OCI-LY3 (cell line): ENCODE data around the gene TPK1.

Experiments used
- H2AFZ ChIP-seq: fragments of 200-600, 300-600 bp; shearing (Covaris generic); 2 replicates; pipeline ENCODE4 v1.6.0; 2014; ENCODE audit warnings: antibody characterized with exemption, low read depth, low read length
- H3K27ac ChIP-seq: fragments of 200-600, 300-600 bp; sonication (generic); 2 replicates; pipeline ENCODE4 v1.5.1; 2014; ENCODE audit warnings: mild to moderate bottlenecking, low read length, moderate library complexity, mixed read lengths
- H3K27me3 ChIP-seq: fragments of 200-600, 300-600 bp; sonication (generic); 2 replicates; pipeline ENCODE4 v1.6.1; 2014; ENCODE audit warnings: low read depth, low read length, mixed read lengths
- H3K36me3 ChIP-seq: fragments of 200-600, 300-600 bp; sonication (generic); replicated peaks from 2 replicates; pipeline ENCODE3; 2014; ENCODE audit warnings: low read depth, low read length, mixed read lengths
- H3K4me1 ChIP-seq: fragments of 300-600, 200-600 bp; sonication (generic); 2 replicates; pipeline ENCODE4 v1.6.1; 2014; ENCODE audit warnings: low read length, mixed read lengths
- H3K4me2 ChIP-seq: fragments of 200-600, 300-600 bp; sonication (generic); 2 replicates; pipeline ENCODE4 v1.6.1; 2014; ENCODE audit warnings: low read length, mixed read lengths
- H3K4me3 ChIP-seq: fragments of 300-600, 200-600 bp; sonication (generic); 2 replicates; pipeline ENCODE4 v1.5.1; 2014; ENCODE audit warnings: antibody characterized with exemption, mild to moderate bottlenecking, low read length, moderate library complexity
- H3K79me2 ChIP-seq: fragments of 300-600, 200-600 bp; shearing (Covaris generic); 2 replicates; pipeline ENCODE4 v1.6.1; 2014; ENCODE audit warnings: mild to moderate bottlenecking, low read length, mixed read lengths
- H3K9ac ChIP-seq: fragments of 300-600, 200-600 bp; shearing (Covaris generic); 2 replicates; pipeline ENCODE4 v1.6.0; 2014; ENCODE audit warnings: mild to moderate bottlenecking, low read length, moderate library complexity
- H3K9me3 ChIP-seq: fragments of 200-600, 300-600 bp; shearing (Covaris generic); 2 replicates; pipeline ENCODE4 v1.6.1; 2014; ENCODE audit warnings: low read length, mixed read lengths; ENCODE audit not compliant: insufficient read depth
- H4K20me1 ChIP-seq: fragments of 200-600, 300-600 bp; sonication (generic); 2 replicates; pipeline ENCODE4 v1.6.1; 2016; ENCODE audit warnings: low read length, mixed read lengths; ENCODE audit not compliant: insufficient read depth
- EZH2phosphoT487 ChIP-seq: fragments of 200-600 bp; shearing (Covaris generic); IDR thresholded peaks from 2 replicates; pipeline ENCODE4 v1.6.1; 2018; ENCODE audit warnings: antibody characterized with exemption, mixed run types, low read depth
- TF ChIP-seq, protein P1 (sequence below): fragments of 200-600, 300-600 bp; sonication (generic); IDR thresholded peaks from 2 replicates; pipeline ENCODE4 v1.5.1; 2014; ENCODE audit warnings: antibody characterized with exemption, low read length, low read depth

Gene TPK1

GRCh38 chr7:144503215-144503614 is 332.6 kb downstream of the TPK1 start:
- H3K36me3 ChIP-seq, result no peaks in the 10 kb centered on the region
- no peak overlapping the region for H3K4me3 ChIP-seq
- no peak overlapping the region for H2AFZ ChIP-seq
- no peaks in the 10 kb centered on the region for H3K79me2 ChIP-seq
- no peaks in the 10 kb centered on the region for H3K27me3 ChIP-seq
- TF ChIP-seq, protein P1, sequence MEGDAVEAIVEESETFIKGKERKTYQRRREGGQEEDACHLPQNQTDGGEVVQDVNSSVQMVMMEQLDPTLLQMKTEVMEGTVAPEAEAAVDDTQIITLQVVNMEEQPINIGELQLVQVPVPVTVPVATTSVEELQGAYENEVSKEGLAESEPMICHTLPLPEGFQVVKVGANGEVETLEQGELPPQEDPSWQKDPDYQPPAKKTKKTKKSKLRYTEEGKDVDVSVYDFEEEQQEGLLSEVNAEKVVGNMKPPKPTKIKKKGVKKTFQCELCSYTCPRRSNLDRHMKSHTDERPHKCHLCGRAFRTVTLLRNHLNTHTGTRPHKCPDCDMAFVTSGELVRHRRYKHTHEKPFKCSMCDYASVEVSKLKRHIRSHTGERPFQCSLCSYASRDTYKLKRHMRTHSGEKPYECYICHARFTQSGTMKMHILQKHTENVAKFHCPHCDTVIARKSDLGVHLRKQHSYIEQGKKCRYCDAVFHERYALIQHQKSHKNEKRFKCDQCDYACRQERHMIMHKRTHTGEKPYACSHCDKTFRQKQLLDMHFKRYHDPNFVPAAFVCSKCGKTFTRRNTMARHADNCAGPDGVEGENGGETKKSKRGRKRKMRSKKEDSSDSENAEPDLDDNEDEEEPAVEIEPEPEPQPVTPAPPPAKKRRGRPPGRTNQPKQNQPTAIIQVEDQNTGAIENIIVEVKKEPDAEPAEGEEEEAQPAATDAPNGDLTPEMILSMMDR, result no peak
- H3K4me1 ChIP-seq, result no peaks in the 10 kb centered on the region
- no peak overlapping the region for H3K4me2 ChIP-seq
- no peak overlapping the region for H3K9ac ChIP-seq
- H4K20me1 ChIP-seq, result no peaks in the 10 kb centered on the region
- no peaks in the 10 kb centered on the region for H3K9me3 ChIP-seq
- H3K27ac ChIP-seq, result no peak overlapping the region

DNA sequence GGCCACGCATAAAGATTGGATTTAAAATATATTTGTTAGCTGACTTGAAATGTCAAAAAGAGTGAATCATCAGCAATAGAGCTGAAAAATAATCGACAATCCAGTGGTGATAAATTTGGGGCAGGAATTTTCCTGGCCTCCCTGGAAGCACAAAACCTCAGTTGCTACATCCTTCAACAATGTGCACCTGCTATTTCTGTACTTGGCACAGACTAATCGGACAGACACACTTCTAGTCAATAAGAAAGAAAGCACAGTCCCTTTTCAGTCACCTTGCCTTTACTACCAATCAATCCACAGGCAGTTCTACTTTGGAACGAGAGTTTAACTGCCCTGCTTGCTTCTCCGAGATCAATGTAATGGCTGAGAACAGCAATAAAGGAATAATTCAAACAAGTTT is 335.6 kb downstream of the TPK1 start:
- no peaks in the 10 kb centered on the region for H3K9me3 ChIP-seq
- H3K4me3 ChIP-seq, result no peak overlapping the region
- no peak overlapping the region for H3K4me2 ChIP-seq
- no peak for TF ChIP-seq EZH2phosphoT487
- TF ChIP-seq, protein P1, result no peak
- no peaks in the 10 kb centered on the region for H4K20me1 ChIP-seq
- no peaks in the 10 kb centered on the region for H3K36me3 ChIP-seq
- H3K79me2 ChIP-seq, result no peaks in the 10 kb centered on the region
- H3K4me1 ChIP-seq, result no peaks in the 10 kb centered on the region
- H3K27ac ChIP-seq, result no peak overlapping the region
- no peaks in the 10 kb centered on the region for H3K27me3 ChIP-seq
- no peak overlapping the region for H2AFZ ChIP-seq
- no peak overlapping the region for H3K9ac ChIP-seq

GRCh38 chr7:144497282-144497681 is 338.6 kb downstream of the TPK1 start:
- Histone ChIP-seq H3K4me2 (no peak overlapping the region), H3K9me3 (no peaks in the 10 kb centered on the region), H3K36me3 (no peaks in the 10 kb centered on the region), H2AFZ (no peak overlapping the region), H3K9ac (no peak overlapping the region), H3K79me2 (no peaks in the 10 kb centered on the region), H3K4me3 (no peak overlapping the region), H3K27ac (no peak overlapping the region), H3K4me1 (no peaks in the 10 kb centered on the region), H4K20me1 (no peaks in the 10 kb centered on the region), H3K27me3 (no peaks in the 10 kb centered on the region)
- TF ChIP-seq EZH2phosphoT487, result no peak
- TF ChIP-seq, protein P1, result no peak

DNA sequence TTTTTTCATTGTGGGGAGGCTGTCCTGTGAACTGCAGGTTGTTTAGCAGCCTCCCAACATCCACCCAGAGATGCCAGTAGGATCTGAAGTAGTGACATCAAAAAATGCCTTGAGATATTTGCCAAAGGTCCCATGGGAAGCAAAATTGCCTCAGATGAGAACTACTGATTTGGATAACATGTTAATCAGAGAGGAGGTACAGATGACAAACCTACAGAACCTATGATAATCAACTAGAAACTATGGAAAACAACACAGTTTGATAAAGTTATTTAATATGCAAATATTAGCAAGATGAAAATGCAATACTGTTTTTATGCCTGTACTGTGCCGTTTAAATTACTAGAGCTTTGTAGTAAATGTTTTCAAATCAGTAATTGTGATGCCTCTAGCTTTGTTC is 341.5 kb downstream of the TPK1 start:
- H3K27me3 ChIP-seq, result no peaks in the 10 kb centered on the region
- no peak overlapping the region for H2AFZ ChIP-seq
- no peaks in the 10 kb centered on the region for H3K4me1 ChIP-seq
- TF ChIP-seq, protein P1, result no peak
- no peak for TF ChIP-seq EZH2phosphoT487
- H3K9me3 ChIP-seq, result no peaks in the 10 kb centered on the region
- no peaks in the 10 kb centered on the region for H4K20me1 ChIP-seq
- H3K36me3 ChIP-seq, result no peaks in the 10 kb centered on the region
- no peak overlapping the region for H3K4me3 ChIP-seq
- no peaks in the 10 kb centered on the region for H3K79me2 ChIP-seq
- H3K27ac ChIP-seq, result no peak overlapping the region
- no peak overlapping the region for H3K4me2 ChIP-seq
- no peak overlapping the region for H3K9ac ChIP-seq
